WTC11 (cell line): ENCODE measurements around the gene DPY19L3. TPM values are rescaled to one million over a fixed set of nuclear protein-coding genes. Genes with fewer than 3 reads are reported as not detected.
"Not testable (repeated sequence)": the region's sequence is repeated elsewhere in the genome, so short reads cannot be mapped to it uniquely, and the experiment has no call there.

Experiments used
- ATAC-seq: fragments of 200-7000 bp; cut with Tn5 transposase; 2 replicates; pipeline ENCODE4 v1.10.0; 2021; ENCODE audit warnings: mild to moderate bottlenecking, moderate library complexity
- CTCF ChIA-PET: fragments of 300-600 bp; sonication (Branson Sonifier 250); formaldehyde crosslinking; loops from one replicate; lab custom pipeline; 2021; ENCODE audit warnings: antibody characterized with exemption; lab: Charles Lee
- POLR2A ChIA-PET: fragments of 350-600 bp; sonication (Branson Sonifier 250); formaldehyde crosslinking; loops from one replicate; lab custom pipeline; 2021; ENCODE audit warnings: antibody characterized with exemption; lab: Charles Lee
- DNase-seq: peaks from one replicate; pipeline ENCODE4 v3.0.0; 2021; ENCODE audit warnings: low spot score
- H3K27ac Mint-ChIP-seq: 2 replicates; pipeline ENCODE4 v1.8.0; 2021; ENCODE audit warnings: mixed read lengths
- H3K27me3 Mint-ChIP-seq: 2 replicates; pipeline ENCODE4 v1.8.0; 2021; ENCODE audit warnings: low read depth, mild to moderate bottlenecking, moderate library complexity, mixed read lengths
- H3K36me3 Mint-ChIP-seq: 2 replicates; pipeline ENCODE4 v1.8.0; 2021; ENCODE audit warnings: mixed read lengths
- H3K4me1 Mint-ChIP-seq: 2 replicates; pipeline ENCODE4 v1.8.0; 2022; ENCODE audit warnings: mixed read lengths
- H3K4me3 Mint-ChIP-seq: 2 replicates; pipeline ENCODE4 v1.8.0; 2021; ENCODE audit warnings: mild to moderate bottlenecking, moderate library complexity, mixed read lengths
- H3K9me3 Mint-ChIP-seq: 2 replicates; pipeline ENCODE4 v1.8.0; 2021; ENCODE audit warnings: mixed read lengths
- ATF1 ChIP-seq: sonication (generic); formaldehyde crosslinking; IDR thresholded peaks from 2 replicates; pipeline ENCODE4 v1.8.1; 2023; ENCODE audit warnings: mild to moderate bottlenecking, moderate library complexity, missing genetic modification reagents
- CBFB ChIP-seq: sonication (generic); formaldehyde crosslinking; IDR thresholded peaks from 2 replicates; pipeline ENCODE4 v1.8.1; 2022; ENCODE audit warnings: mild to moderate bottlenecking, low read depth, missing genetic modification reagents
- ERG ChIP-seq: fragments of 250-450 bp; sonication (Bioruptor Pico); IDR thresholded peaks from 2 replicates; pipeline ENCODE4 v1.8.0; 2021; ENCODE audit warnings: mild to moderate bottlenecking
- FOXP1 ChIP-seq: sonication (generic); formaldehyde crosslinking; IDR thresholded peaks from 2 replicates; pipeline ENCODE4 v1.8.0; 2022; ENCODE audit warnings: missing genetic modification reagents, mild to moderate bottlenecking, moderate library complexity, borderline replicate concordance
- KAT7 ChIP-seq: sonication (generic); formaldehyde crosslinking; IDR thresholded peaks from 2 replicates; pipeline ENCODE4 v1.8.1; 2023; ENCODE audit warnings: missing genetic modification reagents, mild to moderate bottlenecking, borderline replicate concordance
- MLX ChIP-seq: sonication (generic); formaldehyde crosslinking; IDR thresholded peaks from 2 replicates; pipeline ENCODE4 v1.8.1; 2023; ENCODE audit warnings: mild to moderate bottlenecking, missing genetic modification reagents, moderate library complexity
- MYBL2 ChIP-seq: sonication (generic); formaldehyde crosslinking; IDR thresholded peaks from 2 replicates; pipeline ENCODE4 v1.8.1; 2023; ENCODE audit warnings: mild to moderate bottlenecking, moderate library complexity, missing genetic modification reagents
- NR1H2 ChIP-seq: sonication (generic); formaldehyde crosslinking; IDR thresholded peaks from 2 replicates; pipeline ENCODE4 v1.9.0; 2021; ENCODE audit warnings: mild to moderate bottlenecking, moderate library complexity, missing genetic modification reagents
- RELA ChIP-seq: sonication (generic); formaldehyde crosslinking; IDR thresholded peaks from 2 replicates; pipeline ENCODE4 v1.8.1; 2022; ENCODE audit warnings: missing genetic modification reagents, mild to moderate bottlenecking, borderline replicate concordance
- SP1 ChIP-seq: sonication (generic); formaldehyde crosslinking; conservative IDR thresholded peaks from 2 replicates; pipeline ENCODE4 v1.8.1; 2022; ENCODE audit warnings: missing genetic modification reagents
- TEAD1 ChIP-seq: sonication (generic); formaldehyde crosslinking; IDR thresholded peaks from 2 replicates; pipeline ENCODE4 v1.8.0; 2022; ENCODE audit warnings: mild to moderate bottlenecking, missing genetic modification reagents
- ZBTB21 ChIP-seq: sonication (generic); formaldehyde crosslinking; IDR thresholded peaks from 2 replicates; pipeline ENCODE4 v1.8.1; 2023; ENCODE audit warnings: mild to moderate bottlenecking, missing genetic modification reagents, borderline replicate concordance
- ZBTB43 ChIP-seq: sonication (generic); formaldehyde crosslinking; IDR thresholded peaks from 2 replicates; pipeline ENCODE4 v1.8.1; 2023; ENCODE audit warnings: mild to moderate bottlenecking, missing genetic modification reagents
- ZMAT4 ChIP-seq: fragments of 250-450 bp; sonication (Bioruptor Pico); IDR thresholded peaks from 2 replicates; pipeline ENCODE4 v1.9.0; 2021; ENCODE audit warnings: mild to moderate bottlenecking
- ZNF138 ChIP-seq: sonication (generic); formaldehyde crosslinking; conservative IDR thresholded peaks from 2 replicates; pipeline ENCODE4 v1.8.1; 2022; ENCODE audit warnings: mild to moderate bottlenecking, moderate library complexity, missing genetic modification reagents
- ZNF263 ChIP-seq: sonication (generic); formaldehyde crosslinking; IDR thresholded peaks from 2 replicates; pipeline ENCODE4 v1.8.1; 2022; ENCODE audit warnings: low read depth, mild to moderate bottlenecking, moderate library complexity, missing genetic modification reagents
- ZNF396 ChIP-seq: fragments of 250-450 bp; sonication (Bioruptor Pico); IDR thresholded peaks from 2 replicates; pipeline ENCODE4 v1.8.0; 2021; ENCODE audit warnings: mild to moderate bottlenecking, moderate library complexity, borderline replicate concordance
- ZNF532 ChIP-seq: fragments of 250-450 bp; sonication (Bioruptor Pico); IDR thresholded peaks from 2 replicates; pipeline ENCODE4 v1.9.0; 2021; ENCODE audit warnings: mild to moderate bottlenecking, borderline replicate concordance
- ZSCAN18 ChIP-seq: fragments of 250-450 bp; sonication (Bioruptor Pico); IDR thresholded peaks from 2 replicates; pipeline ENCODE4 v2.1.2; 2022; ENCODE audit warnings: mild to moderate bottlenecking, moderate library complexity
- total RNA-seq: library from RNA; stranded (reverse); gene quantifications from 3 replicates; pipeline ENCODE4 v1.2.3, GENCODE V29; 2021

The DPY19L3 gene
- total RNA-seq, 1 experiment from 2014 or later, result 73.2 TPM

- TF ChIP-seq ZNF532 (no peak), ZNF396 (CRISPR knock-in tag) (no peak)
These were observed 16.2 kb downstream of the DPY19L3 start (continued) for GRCh38 chr19:32421589-32422361.

- H3K9me3 Mint-ChIP-seq, result no peaks in the 10 kb centered on the region
- no peak for DNase-seq
- TF ChIP-seq TEAD1 (CRISPR knock-in tag) (no peak), KAT7 (CRISPR knock-in tag) (no peak), MLX (no peak), ZMAT4 (CRISPR knock-in tag) (no peak), ERG (CRISPR knock-in tag) (no peak), ZNF138 (CRISPR knock-in tag) (no peak), ZSCAN18 (CRISPR knock-in tag) (no peak), ATF1 (CRISPR knock-in tag) (no peak), ZNF263 (no peak), ZBTB43 (CRISPR knock-in tag) (no peak), MYBL2 (no peak), RELA (CRISPR knock-in tag) (no peak), CBFB (CRISPR knock-in tag) (no peak), ZBTB21 (CRISPR knock-in tag) (no peak), NR1H2 (no peak), FOXP1 (CRISPR knock-in tag) (no peak), SP1 (CRISPR knock-in tag) (no peak)
- TF ChIP-seq, all 79 proteins: peak for 0
- Mint-ChIP-seq H3K36me3 (peaks cover 30% of the 10 kb centered on the region), H3K27ac (no peak overlapping the region; the same call in 1 of the 2 replicates), H3K27me3 (no peaks in the 10 kb centered on the region), H3K4me1 (0 out of 2 replicates have a peak, but pooled peaks cover 3% of the 10 kb centered on the region), H3K4me3 (no peak overlapping the region)
- POLR2A ChIA-PET, result interaction anchor here (0.6 kb wide), 1 partner anchor 126 kb away, joined by 3 read pairs; no protein-coding TSS in a partner anchor
- ATAC-seq, result no peak
- CTCF ChIA-PET, result no interaction called here
These were observed 16.9 kb downstream of the DPY19L3 start for GRCh38 chr19:32422435-32422834.

- H3K9me3 Mint-ChIP-seq, CTCF ChIA-PET, ATAC-seq, H3K27ac Mint-ChIP-seq, H3K27me3 Mint-ChIP-seq, H3K4me3 Mint-ChIP-seq, H3K4me1 Mint-ChIP-seq, DNase-seq: not testable (repeated sequence)
- H3K36me3 Mint-ChIP-seq, result peaks cover 35% of the 10 kb centered on the region
- POLR2A ChIA-PET, result interaction anchor here (0.6 kb wide), 1 partner anchor 736 kb away, joined by 3 read pairs; no protein-coding TSS in a partner anchor
These were observed 18.4 kb downstream of the DPY19L3 start for GRCh38 chr19:32423944-32424343.
